Kidney epithelial cell (primary cell): ENCODE data around the gene CDC42BPA. TPM values are rescaled to one million over a fixed set of nuclear protein-coding genes. Genes with fewer than 3 reads are reported as not detected.

Experiments
- DNase-seq: peaks from one replicate; pipeline ENCODE4 v3.0.0-alpha.2; 2010; ENCODE audit warnings: low read depth
- H3K27me3 ChIP-seq: 2 replicates; pipeline ENCODE4 v1.6.0; 2011; ENCODE audit warnings: low read length; ENCODE audit not compliant: control insufficient read depth, insufficient read depth
- H3K36me3 ChIP-seq: 2 replicates; pipeline ENCODE4 v1.5.1; 2011; ENCODE audit warnings: low read length; ENCODE audit not compliant: control insufficient read depth, insufficient read depth
- H3K4me3 ChIP-seq: 2 replicates; pipeline ENCODE4 v1.5.1; 2011; ENCODE audit warnings: low read depth, mild to moderate bottlenecking, control low read depth, low read length
- total RNA-seq: library from RNA; depleted of rRNA; stranded (reverse); fragments of >200 nt; gene quantifications from 2 replicates; pipeline ENCODE4 v1.2.3, GENCODE V29; 2015
- TF ChIP-seq, protein P1 (sequence below): IDR thresholded peaks from 2 replicates; pipeline ENCODE4 v1.5.1; 2011; ENCODE audit warnings: mild to moderate bottlenecking, moderate library complexity, low read length, control low read depth, inconsistent platforms; ENCODE audit not compliant: insufficient read depth, poor library complexity, severe bottlenecking

The CDC42BPA gene
- total RNA-seq, 1 donor from 2014 or later = 33.4 TPM

DNA sequence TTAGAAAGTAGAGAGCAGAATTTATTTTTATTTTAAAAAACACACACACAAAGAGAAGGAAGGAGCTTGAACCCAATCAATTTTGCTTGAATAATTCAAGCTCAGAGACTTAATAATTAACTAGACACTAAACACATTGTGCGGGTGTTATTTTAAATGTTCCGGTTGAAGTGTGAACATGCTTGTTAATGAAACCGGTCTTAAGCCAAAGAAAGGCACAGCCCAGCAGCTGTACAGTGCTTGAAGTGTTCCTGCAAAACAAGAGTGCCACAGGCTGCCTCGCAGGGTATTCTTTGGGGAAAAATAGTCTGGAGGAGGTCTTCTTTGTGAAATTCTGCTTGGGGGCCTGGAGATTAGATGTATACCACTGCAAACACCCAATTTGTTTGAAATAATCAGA is 2.2 kb upstream of the CDC42BPA start:
- H3K36me3 ChIP-seq = no peaks in the 10 kb centered on the region
- no peak for DNase-seq
- no peaks in the 10 kb centered on the region for H3K27me3 ChIP-seq
- no peak overlapping the region for H3K4me3 ChIP-seq
- TF ChIP-seq, protein P1, sequence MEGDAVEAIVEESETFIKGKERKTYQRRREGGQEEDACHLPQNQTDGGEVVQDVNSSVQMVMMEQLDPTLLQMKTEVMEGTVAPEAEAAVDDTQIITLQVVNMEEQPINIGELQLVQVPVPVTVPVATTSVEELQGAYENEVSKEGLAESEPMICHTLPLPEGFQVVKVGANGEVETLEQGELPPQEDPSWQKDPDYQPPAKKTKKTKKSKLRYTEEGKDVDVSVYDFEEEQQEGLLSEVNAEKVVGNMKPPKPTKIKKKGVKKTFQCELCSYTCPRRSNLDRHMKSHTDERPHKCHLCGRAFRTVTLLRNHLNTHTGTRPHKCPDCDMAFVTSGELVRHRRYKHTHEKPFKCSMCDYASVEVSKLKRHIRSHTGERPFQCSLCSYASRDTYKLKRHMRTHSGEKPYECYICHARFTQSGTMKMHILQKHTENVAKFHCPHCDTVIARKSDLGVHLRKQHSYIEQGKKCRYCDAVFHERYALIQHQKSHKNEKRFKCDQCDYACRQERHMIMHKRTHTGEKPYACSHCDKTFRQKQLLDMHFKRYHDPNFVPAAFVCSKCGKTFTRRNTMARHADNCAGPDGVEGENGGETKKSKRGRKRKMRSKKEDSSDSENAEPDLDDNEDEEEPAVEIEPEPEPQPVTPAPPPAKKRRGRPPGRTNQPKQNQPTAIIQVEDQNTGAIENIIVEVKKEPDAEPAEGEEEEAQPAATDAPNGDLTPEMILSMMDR = no peak

DNA sequence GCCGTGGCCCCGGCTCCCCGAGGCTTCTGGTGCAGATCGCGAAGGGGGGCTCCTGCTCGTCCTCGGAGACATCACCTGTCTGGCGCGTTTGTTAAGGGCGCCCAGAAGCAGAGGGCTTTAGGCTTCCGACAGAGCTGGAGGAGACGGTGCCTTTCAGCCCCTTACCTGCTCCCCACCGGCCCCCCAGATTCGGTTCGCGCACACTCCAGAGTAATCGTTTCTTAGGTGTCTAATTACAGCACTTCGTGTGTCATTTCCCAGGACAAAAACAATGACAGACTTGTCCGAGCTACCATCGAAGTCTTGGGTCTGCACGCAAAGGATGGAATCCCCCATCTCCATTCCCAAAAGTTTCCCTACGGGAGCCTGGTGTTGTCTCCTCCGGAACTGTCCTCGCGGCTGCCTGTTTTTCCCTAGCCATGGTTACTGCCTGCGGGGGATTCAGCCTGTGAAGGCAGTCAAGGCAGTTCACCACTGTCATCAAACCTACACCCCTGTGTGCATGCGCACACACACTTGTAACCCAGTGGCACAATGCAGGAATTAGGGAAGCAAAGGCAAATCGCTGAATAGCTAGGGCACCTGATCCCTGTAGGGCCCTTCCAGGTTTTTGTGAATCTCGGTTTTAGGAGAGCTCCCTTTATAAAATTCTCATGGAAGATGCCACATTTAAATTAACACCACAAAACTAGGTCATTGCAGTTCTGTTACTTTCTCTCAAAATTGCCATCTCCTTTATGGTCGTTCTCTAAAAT is 738 bp upstream of the CDC42BPA start:
- Histone ChIP-seq H3K4me3 (peak overlapping the region; percentile 80), H3K36me3 (no peaks in the 10 kb centered on the region), H3K27me3 (no peaks in the 10 kb centered on the region)
- DNase-seq = no peak
- TF ChIP-seq, protein P1 = no peak

DNA sequence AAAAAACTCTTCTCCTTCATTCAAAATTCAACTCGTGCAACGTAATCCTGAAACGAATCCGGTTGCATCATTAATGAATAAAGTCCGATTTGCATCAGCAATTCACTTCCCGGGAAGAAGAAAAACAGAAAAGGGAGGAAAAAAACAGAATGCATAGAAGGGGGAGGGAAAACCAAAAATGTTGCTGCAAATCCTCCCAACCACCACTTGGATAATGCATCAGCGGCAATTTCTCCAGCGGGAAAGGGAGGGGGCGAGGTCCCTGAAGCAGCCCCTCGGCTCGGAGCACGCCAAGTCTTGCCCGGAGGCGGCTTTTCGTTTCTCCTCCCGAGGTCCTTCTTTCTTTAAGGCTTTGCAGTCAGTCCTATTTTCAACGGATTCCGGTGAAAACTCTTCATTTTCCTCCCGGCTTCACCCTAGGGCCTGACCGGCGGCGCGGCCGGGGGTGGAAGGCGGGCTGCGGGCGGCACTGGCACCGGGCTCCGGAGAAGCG is 723 bp downstream of the CDC42BPA start:
- TF ChIP-seq, protein P1 = peak; percentile 6
- no peak for DNase-seq
- no peaks in the 10 kb centered on the region for H3K36me3 ChIP-seq

DNA sequence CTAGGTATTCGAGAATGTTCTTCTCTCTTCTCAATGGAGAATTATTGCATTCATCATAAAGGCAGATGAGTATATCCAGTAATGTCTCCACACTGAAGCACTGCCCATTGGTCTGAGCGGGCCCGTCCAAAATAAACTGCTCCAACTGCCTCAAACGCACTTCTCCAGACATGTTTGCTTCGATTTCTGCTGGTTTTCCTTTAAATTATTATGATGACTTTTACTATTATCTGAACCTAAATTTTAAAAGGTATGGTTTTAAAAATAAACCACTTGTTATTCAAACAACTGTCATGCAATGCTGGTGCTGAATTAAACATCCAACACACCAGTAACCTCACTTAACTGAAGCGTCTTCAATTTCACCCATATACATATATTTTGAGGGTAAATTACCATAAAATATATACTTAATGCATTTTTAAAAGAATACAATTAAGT is 1.3 kb downstream of the CDC42BPA start:
- TF ChIP-seq, protein P1 = no peak
- DNase-seq = no peak
- Histone ChIP-seq H3K27me3 (no peaks in the 10 kb centered on the region), H3K36me3 (no peaks in the 10 kb centered on the region), H3K4me3 (peak overlapping the region; percentile 80)

More for the DNA sequence above, 723 bp downstream of the CDC42BPA start:
- H3K27me3 ChIP-seq = no peaks in the 10 kb centered on the region
- H3K4me3 ChIP-seq = peak overlapping the region; percentile 80

DNA sequence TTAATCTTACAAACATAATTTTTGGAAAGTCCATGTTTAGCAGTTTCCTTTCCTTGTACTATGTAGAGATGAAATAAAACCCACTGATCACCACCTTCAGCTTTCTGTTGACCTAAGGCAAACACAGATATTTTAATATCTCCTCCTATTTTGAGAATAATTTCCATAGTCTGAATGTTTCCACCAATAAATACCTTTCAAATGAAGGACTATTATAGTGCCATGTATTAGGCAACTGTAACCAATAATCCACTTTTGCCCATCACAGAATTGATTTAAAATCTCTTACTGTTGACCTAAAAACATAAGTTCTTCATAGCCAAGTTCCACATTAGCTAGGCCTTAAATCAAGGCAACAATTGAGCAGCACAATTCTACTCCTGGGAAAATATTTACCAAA is 1.8 kb downstream of the CDC42BPA start:
- TF ChIP-seq, protein P1 = no peak
- H3K4me3 ChIP-seq = peak overlapping the region; percentile 80
- no peaks in the 10 kb centered on the region for H3K27me3 ChIP-seq
- no peaks in the 10 kb centered on the region for H3K36me3 ChIP-seq
- DNase-seq = no peak
